DMS79 (cell line): ENCODE data around the gene SELENBP1.

Source experiments
- DNase-seq: peaks from one replicate; lab custom pipeline; 2025; lab: John Stamatoyannopoulos, UW

The SELENBP1 gene

GRCh38 chr1:151344291-151344690, 28.2 kb downstream of the SELENBP1 start:
- DNase-seq = no peak

- DNase-seq = no peak
Measured at GRCh38 chr1:151343587-151343986, 28.9 kb downstream of the SELENBP1 start.

GRCh38 chr1:151342569-151342968, 29.9 kb downstream of the SELENBP1 start:
- no peak for DNase-seq

- DNase-seq = no peak
Measured at GRCh38 chr1:151342021-151342420, 30.5 kb downstream of the SELENBP1 start.

- peak; percentile 37 for DNase-seq
Measured at GRCh38 chr1:151340870-151341754, 31.4 kb downstream of the SELENBP1 start.

GRCh38 chr1:151336556-151336955, 35.9 kb downstream of the SELENBP1 start:
- DNase-seq = no peak

GRCh38 chr1:151334822-151335221, 37.7 kb downstream of the SELENBP1 start:
- DNase-seq = no peak

- DNase-seq = no peak
Measured at GRCh38 chr1:151327903-151328674, 44.4 kb downstream of the SELENBP1 start.

- DNase-seq = peak; percentile 97
Measured at GRCh38 chr1:151327223-151327902, 45.1 kb downstream of the SELENBP1 start, which contains the start of gene PI4KB. Gene PI4KB, minus strand, starts transcription at chr1:151327416. Its CDS starts 10,935 bp downstream, at chr1:151316481.

GRCh38 chr1:151326619-151327222, 45.8 kb downstream of the SELENBP1 start:
- DNase-seq = no peak

- DNase-seq = no peak
Measured at GRCh38 chr1:151325646-151326429, 46.7 kb downstream of the SELENBP1 start.

- no peak for DNase-seq
Measured at GRCh38 chr1:151325231-151325630, 47.3 kb downstream of the SELENBP1 start.

GRCh38 chr1:151324390-151324930, 48.0 kb downstream of the SELENBP1 start:
- no peak for DNase-seq

- no peak for DNase-seq
Measured at GRCh38 chr1:151318975-151319374, 53.5 kb downstream of the SELENBP1 start.

GRCh38 chr1:151315565-151316235, 56.8 kb downstream of the SELENBP1 start:
- no peak for DNase-seq
